OCI-LY3 (cell line): Measurements from ENCODE around the gene CELA1.
A peak's percentile ranks its signal among the peaks of the same experiment; 100 is the strongest.

Experiments used
- H2AFZ ChIP-seq: fragments of 200-600, 300-600 bp; shearing (Covaris generic); 2 replicates; pipeline ENCODE4 v1.6.0; 2014; ENCODE audit warnings: antibody characterized with exemption, low read depth, low read length
- H3K27ac ChIP-seq: fragments of 200-600, 300-600 bp; sonication (generic); 2 replicates; pipeline ENCODE4 v1.5.1; 2014; ENCODE audit warnings: mild to moderate bottlenecking, low read length, moderate library complexity, mixed read lengths
- H3K27me3 ChIP-seq: fragments of 200-600, 300-600 bp; sonication (generic); 2 replicates; pipeline ENCODE4 v1.6.1; 2014; ENCODE audit warnings: low read depth, low read length, mixed read lengths
- H3K36me3 ChIP-seq: fragments of 200-600, 300-600 bp; sonication (generic); replicated peaks from 2 replicates; pipeline ENCODE3; 2014; ENCODE audit warnings: low read depth, low read length, mixed read lengths
- H3K4me1 ChIP-seq: fragments of 300-600, 200-600 bp; sonication (generic); 2 replicates; pipeline ENCODE4 v1.6.1; 2014; ENCODE audit warnings: low read length, mixed read lengths
- H3K4me2 ChIP-seq: fragments of 200-600, 300-600 bp; sonication (generic); 2 replicates; pipeline ENCODE4 v1.6.1; 2014; ENCODE audit warnings: low read length, mixed read lengths
- H3K4me3 ChIP-seq: fragments of 300-600, 200-600 bp; sonication (generic); 2 replicates; pipeline ENCODE4 v1.5.1; 2014; ENCODE audit warnings: antibody characterized with exemption, mild to moderate bottlenecking, low read length, moderate library complexity
- H3K79me2 ChIP-seq: fragments of 300-600, 200-600 bp; shearing (Covaris generic); 2 replicates; pipeline ENCODE4 v1.6.1; 2014; ENCODE audit warnings: mild to moderate bottlenecking, low read length, mixed read lengths
- H3K9ac ChIP-seq: fragments of 300-600, 200-600 bp; shearing (Covaris generic); 2 replicates; pipeline ENCODE4 v1.6.0; 2014; ENCODE audit warnings: mild to moderate bottlenecking, low read length, moderate library complexity
- H3K9me3 ChIP-seq: fragments of 200-600, 300-600 bp; shearing (Covaris generic); 2 replicates; pipeline ENCODE4 v1.6.1; 2014; ENCODE audit warnings: low read length, mixed read lengths; ENCODE audit not compliant: insufficient read depth
- H4K20me1 ChIP-seq: fragments of 200-600, 300-600 bp; sonication (generic); 2 replicates; pipeline ENCODE4 v1.6.1; 2016; ENCODE audit warnings: low read length, mixed read lengths; ENCODE audit not compliant: insufficient read depth
- CTCF ChIP-seq: fragments of 200-600, 300-600 bp; sonication (generic); IDR thresholded peaks from 2 replicates; pipeline ENCODE4 v1.5.1; 2014; ENCODE audit warnings: antibody characterized with exemption, low read length, low read depth
- EZH2phosphoT487 ChIP-seq: fragments of 200-600 bp; shearing (Covaris generic); IDR thresholded peaks from 2 replicates; pipeline ENCODE4 v1.6.1; 2018; ENCODE audit warnings: antibody characterized with exemption, mixed run types, low read depth

CELA1 gene

GRCh38 chr12:51392556-51393237, 46.2 kb upstream of the CELA1 start:
- H3K9ac ChIP-seq: peak overlapping the region; percentile 88
- H3K27me3 ChIP-seq: no peaks in the 10 kb centered on the region
- H4K20me1 ChIP-seq: no peaks in the 10 kb centered on the region
- peak overlapping the region; percentile 82 for H3K4me2 ChIP-seq
- peak overlapping the region; percentile 96 for H3K27ac ChIP-seq
- TF ChIP-seq EZH2phosphoT487 (no peak), CTCF (no peak)
- H3K4me3 ChIP-seq: peak overlapping the region; percentile 80
- H2AFZ ChIP-seq: no peak overlapping the region
- H3K4me1 ChIP-seq: peaks cover 77% of the 10 kb centered on the region
- H3K36me3 ChIP-seq: peaks cover 4% of the 10 kb centered on the region
- no peaks in the 10 kb centered on the region for H3K9me3 ChIP-seq
- peaks cover 45% of the 10 kb centered on the region for H3K79me2 ChIP-seq

GRCh38 chr12:51391283-51392123, 45.0 kb upstream of the CELA1 start, which contains the start of gene GALNT6:
GALNT6 (minus strand) TSS chr12:51391406; CDS start chr12:51379781, 11,625 bp downstream.
- H3K4me1 ChIP-seq: peaks cover 78% of the 10 kb centered on the region
- no peaks in the 10 kb centered on the region for H4K20me1 ChIP-seq
- peaks cover 49% of the 10 kb centered on the region for H3K79me2 ChIP-seq
- no peaks in the 10 kb centered on the region for H3K27me3 ChIP-seq
- H3K9me3 ChIP-seq: no peaks in the 10 kb centered on the region
- H3K4me2 ChIP-seq: peak within 1 kb of the TSS; percentile 91
- no peak within 1 kb of the TSS for H2AFZ ChIP-seq
- peaks cover 8% of the 10 kb centered on the region for H3K36me3 ChIP-seq
- peak within 1 kb of the TSS; percentile 96 for H3K9ac ChIP-seq
- H3K4me3 ChIP-seq: peak within 1 kb of the TSS; percentile 80
- H3K27ac ChIP-seq: peak within 1 kb of the TSS; percentile 96
- TF ChIP-seq EZH2phosphoT487 (no peak), CTCF (no peak)

DNA sequence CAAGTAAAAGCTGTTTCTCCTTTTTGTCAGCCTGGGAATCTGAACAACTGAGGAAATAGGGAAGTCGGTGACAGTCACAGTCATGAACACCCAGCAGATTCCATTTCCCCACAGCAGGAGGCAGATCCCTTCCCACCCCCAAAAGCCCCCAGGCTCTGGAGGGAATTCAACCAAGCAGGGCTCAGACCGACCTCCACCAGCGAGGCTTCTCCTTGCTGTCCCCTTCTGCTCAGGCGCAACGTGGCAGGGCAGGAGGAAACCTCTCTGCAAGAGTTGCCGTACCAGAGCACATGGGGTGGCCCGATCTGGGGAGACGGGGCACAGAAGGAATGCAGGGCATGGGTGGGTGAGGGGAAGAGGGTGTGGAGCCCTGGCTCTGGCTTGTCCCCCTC, 44.4 kb upstream of the CELA1 start:
- H3K4me1 ChIP-seq: peaks cover 76% of the 10 kb centered on the region
- no peaks in the 10 kb centered on the region for H3K27me3 ChIP-seq
- peaks cover 49% of the 10 kb centered on the region for H3K79me2 ChIP-seq
- H3K9ac ChIP-seq: peak overlapping the region; percentile 96
- H3K9me3 ChIP-seq: no peaks in the 10 kb centered on the region
- peaks cover 11% of the 10 kb centered on the region for H3K36me3 ChIP-seq
- no peaks in the 10 kb centered on the region for H4K20me1 ChIP-seq
- H3K4me2 ChIP-seq: peak overlapping the region; percentile 91
- peak overlapping the region; percentile 96 for H3K27ac ChIP-seq
- peak overlapping the region; percentile 80 for H3K4me3 ChIP-seq
- H2AFZ ChIP-seq: no peak overlapping the region
- no peak for TF ChIP-seq EZH2phosphoT487
- TF ChIP-seq CTCF: no peak

DNA sequence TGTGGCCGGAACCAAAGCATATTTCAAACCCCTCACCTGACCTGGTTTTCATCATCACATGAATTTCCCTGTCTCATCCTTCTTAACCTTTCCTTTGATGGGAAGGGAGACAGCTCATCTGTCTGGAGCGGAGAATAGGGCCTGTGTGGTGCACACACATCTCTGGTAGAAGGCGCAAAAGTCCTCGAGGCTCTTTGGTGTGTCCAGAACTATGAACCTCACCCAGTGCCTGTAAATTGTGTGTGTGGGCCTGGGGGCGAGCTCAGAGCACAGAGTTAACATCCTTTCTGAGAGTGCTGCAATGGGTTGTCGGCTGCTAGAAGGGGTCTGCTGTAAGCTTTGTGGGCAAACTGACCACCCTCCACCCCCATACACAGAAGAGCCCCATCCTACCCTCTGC, 44.0 kb upstream of the CELA1 start:
- no peaks in the 10 kb centered on the region for H4K20me1 ChIP-seq
- H3K4me2 ChIP-seq: peak overlapping the region; percentile 91
- no peaks in the 10 kb centered on the region for H3K9me3 ChIP-seq
- peak overlapping the region; percentile 80 for H3K4me3 ChIP-seq
- H2AFZ ChIP-seq: no peak overlapping the region
- peaks cover 49% of the 10 kb centered on the region for H3K79me2 ChIP-seq
- no peak for TF ChIP-seq CTCF
- no peak for TF ChIP-seq EZH2phosphoT487
- H3K9ac ChIP-seq: peak overlapping the region; percentile 96
- peaks cover 11% of the 10 kb centered on the region for H3K36me3 ChIP-seq
- no peaks in the 10 kb centered on the region for H3K27me3 ChIP-seq
- H3K27ac ChIP-seq: peak overlapping the region; percentile 96
- H3K4me1 ChIP-seq: peaks cover 71% of the 10 kb centered on the region
